Fibroblast of skin of back (primary cell): ENCODE measurements around the gene RPL22L1.
"Not testable (repeated sequence)": the region's sequence is repeated elsewhere in the genome, so short reads cannot be mapped to it uniquely, and the experiment has no call there.

Experiments
- DNase-seq: peaks from one replicate; pipeline ENCODE4 v3.0.0-alpha.2; 2013

RPL22L1 gene

GRCh38 chr3:170826047-170826446 lies 43.9 kb downstream of the RPL22L1 start:
- DNase-seq = no peak

- DNase-seq = not testable (repeated sequence)
These were observed 46.4 kb downstream of the RPL22L1 start for GRCh38 chr3:170823562-170823961.

- not testable (repeated sequence) for DNase-seq
These were observed 51.7 kb downstream of the RPL22L1 start for GRCh38 chr3:170818325-170818724.

- DNase-seq = not testable (repeated sequence)
These were observed 52.5 kb downstream of the RPL22L1 start for GRCh38 chr3:170817471-170817870.

GRCh38 chr3:170816841-170817240 lies 53.2 kb downstream of the RPL22L1 start:
- DNase-seq = no peak

GRCh38 chr3:170816341-170816740 lies 53.7 kb downstream of the RPL22L1 start:
- no peak for DNase-seq

GRCh38 chr3:170815936-170816335 lies 54.1 kb downstream of the RPL22L1 start:
- DNase-seq = no peak

- no peak for DNase-seq
These were observed 54.7 kb downstream of the RPL22L1 start for GRCh38 chr3:170815340-170815739.
